GM21717 (cell line): Measurements from ENCODE around the gene NOG.

Experiments used
- ATAC-seq: cut with Tn5 transposase; IDR thresholded peaks from one replicate; pipeline ENCODE4 v1.9.1; 2021; ENCODE audit warnings: mild to moderate bottlenecking, moderate library complexity; ENCODE audit not compliant: unreplicated experiment

NOG gene

DNA sequence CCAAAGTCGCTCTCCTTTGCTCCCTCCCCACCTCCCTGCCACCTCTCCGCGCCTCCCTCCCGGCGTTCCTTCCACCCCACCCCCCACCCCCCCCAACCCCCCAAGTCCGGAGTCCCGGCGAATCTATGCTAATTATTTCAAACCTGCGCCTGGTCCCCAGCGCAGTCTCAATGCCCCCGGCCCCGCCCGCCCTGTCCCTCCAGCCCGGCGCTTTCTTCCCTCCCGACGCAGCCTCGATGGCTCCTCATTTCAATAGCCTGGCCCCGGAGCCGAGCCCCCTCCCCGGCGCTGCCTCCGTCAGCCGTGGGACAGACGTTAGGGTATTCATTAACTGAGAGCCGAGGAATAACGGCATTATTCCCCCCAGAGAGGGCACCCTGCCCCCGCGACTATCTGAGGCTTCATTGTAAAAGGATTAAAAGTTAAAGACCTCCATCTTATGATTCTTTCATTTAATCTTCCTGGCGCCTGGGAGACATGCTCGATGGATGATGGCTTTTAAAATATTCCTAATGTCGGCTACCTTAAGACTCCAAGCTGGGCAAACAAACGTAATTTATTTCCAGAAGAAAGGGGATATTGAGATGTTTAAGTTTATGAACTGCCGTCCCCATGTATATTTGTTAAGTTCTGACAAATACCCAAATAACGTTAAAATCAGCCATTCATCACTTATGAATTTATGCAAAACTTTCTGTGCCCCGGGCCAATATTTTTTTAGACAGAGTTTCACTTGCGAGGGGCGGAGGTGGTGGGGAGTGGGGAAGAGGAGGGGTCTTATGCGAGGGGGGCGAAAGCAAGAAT is 3.4 kb downstream of the NOG start:
- no peak for ATAC-seq

DNA sequence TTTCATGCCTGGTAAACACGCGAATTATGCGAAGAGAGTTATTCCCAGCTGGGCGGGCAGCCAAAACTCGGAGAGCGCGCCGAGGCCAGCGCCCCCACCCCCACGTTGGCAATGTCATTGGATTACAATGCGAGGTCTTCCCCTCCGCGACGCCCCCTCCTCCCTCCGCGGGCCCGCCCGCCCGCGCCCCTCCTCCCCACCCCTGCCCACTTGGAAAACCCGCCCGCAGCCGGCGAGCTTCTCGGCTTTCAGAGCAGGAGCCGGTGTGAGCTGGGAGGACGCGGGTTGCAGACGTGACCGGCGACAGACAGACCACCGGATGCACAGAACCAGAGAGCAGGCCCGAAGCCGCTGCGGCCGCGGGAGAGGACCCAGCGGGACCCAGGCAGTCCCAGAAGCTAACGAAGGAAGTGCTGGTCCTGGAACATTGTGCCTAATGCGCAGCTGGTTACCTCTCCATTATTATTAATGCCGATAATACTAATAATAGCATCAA is 4.0 kb downstream of the NOG start:
- no peak for ATAC-seq

DNA sequence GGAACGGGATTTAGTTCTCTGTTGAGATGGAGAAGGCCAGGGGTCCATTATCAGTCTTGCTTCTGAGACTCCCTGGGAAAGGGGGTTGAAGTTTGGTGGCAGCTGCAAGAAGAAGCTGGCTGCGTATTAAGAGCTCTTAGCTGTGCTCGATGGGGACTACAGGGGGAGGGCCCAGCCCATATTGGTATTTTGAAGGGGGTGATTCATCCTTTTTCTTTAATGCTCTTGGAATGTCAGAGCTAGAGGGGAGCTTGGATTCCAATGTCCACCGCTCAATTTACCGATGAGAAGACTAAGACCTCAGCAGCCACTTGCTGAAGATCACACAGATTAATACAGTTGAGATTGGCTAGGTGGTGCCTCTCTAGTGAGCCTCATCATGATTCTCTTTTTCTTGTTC is 5.0 kb downstream of the NOG start:
- ATAC-seq, result no peak

DNA sequence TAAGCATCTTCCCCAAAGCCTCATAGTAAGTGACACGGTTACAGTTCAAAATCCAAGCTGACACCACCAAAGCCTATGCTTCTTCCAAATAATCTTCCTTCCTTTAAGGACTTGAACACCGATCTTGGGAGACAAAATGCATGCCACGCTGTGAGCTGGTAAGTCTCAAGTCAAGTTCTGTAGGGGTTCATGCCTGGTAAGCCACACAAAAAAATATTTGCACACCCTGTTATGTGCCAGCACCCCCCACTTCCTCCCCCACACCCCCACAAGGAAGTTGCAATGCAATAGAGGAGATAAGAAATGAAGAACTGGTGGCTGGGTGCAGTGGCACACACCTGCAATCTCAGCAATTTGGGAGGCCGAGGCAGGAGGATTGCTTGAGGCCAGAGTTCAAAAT is 5.6 kb downstream of the NOG start:
- no peak for ATAC-seq

DNA sequence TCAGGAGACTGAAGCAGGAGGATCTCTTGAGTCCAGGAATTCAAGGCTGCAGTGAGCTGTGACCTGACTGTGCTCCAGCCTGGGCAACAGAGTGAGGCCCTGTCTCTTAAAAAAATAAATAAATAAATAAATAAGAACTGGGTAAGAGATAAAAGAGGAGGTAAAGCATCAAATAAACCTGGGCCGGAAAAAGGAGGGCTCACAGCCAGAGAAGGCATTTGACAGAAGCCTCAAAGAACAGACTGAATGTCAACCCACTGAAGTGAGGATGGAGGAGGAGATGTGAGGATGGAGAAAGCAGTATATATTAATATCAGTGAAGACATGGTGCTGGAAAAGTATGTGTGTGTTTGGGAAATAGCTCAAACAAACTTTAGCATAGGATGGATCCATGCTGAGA is 6.1 kb downstream of the NOG start:
- no peak for ATAC-seq

DNA sequence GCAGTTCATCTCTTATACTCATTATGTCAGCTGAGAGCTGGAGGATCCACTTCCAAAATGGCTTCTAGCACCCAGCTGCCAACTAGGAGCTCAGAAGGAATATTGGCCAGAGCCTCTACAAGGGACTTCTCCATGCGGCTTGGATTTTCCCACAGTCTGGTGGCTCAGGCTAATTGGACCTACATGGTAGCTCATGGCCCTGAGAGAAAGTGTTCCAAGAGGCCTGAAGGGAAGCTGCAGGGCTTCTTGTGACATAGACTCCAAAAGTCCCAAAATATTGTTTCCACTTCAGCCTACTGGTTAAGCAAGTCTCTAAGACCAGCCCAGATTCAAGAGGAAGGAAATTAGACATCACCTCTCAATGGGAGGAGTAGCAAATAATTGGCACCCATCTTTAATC is 6.8 kb downstream of the NOG start:
- ATAC-seq, result no peak

DNA sequence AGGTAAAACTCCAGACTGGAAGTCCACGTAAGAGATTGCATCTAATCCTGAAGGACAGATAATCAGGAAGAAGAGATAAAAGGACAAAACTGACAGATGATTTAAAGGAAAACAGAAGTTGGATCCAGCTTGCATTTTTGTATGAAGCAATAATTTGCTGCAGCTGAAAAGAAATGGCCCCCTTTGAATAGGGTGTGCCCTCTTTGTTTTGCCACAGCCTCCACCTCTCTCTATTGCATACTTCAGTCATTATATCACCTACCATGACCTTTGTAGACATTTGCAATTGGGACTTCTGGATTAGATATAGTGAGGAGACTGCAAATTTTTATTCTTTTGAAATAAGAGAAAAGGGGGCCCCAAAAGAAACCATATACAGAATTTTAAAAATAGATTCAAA is 8.1 kb downstream of the NOG start:
- no peak for ATAC-seq

DNA sequence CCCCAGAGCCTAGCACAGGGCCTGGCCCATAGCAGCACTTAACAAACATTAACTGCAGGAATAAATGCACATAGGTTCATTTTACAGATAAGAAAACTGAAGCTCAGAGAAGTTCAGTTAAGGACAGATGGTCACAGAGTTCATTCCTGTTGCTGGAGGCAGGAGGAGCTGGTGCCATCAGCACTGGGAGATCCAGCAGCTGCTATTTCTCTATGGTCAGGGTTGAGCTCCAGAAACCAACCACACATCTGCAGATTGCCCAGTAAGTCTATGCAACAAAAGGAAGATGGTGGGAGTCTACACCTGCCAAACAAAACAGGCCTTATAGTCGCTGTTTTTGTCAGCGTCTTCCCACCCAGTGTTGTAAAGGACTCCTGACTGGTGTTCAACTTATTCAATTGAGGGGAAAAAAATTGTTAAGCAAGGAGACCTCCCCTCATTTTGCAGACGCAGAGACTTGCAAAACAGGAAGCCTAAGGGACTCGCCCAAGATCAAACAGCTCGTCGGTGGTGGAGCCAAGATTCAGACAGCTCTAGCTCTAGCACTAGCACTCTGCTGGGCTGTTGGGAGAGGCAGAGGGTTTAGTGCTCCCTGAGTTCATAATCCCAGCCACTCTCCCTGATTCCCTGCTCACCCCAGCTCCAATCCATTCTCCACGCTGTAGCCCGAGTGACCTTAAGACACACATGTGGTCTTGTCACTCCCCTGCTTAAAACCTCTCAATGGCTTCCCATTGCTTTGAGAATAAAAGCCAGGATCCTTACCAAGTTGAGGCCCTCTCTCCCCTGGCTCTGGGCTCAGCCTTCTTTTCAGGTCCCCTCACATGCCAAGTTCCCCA is 9.0 kb downstream of the NOG start:
- ATAC-seq, result no peak

DNA sequence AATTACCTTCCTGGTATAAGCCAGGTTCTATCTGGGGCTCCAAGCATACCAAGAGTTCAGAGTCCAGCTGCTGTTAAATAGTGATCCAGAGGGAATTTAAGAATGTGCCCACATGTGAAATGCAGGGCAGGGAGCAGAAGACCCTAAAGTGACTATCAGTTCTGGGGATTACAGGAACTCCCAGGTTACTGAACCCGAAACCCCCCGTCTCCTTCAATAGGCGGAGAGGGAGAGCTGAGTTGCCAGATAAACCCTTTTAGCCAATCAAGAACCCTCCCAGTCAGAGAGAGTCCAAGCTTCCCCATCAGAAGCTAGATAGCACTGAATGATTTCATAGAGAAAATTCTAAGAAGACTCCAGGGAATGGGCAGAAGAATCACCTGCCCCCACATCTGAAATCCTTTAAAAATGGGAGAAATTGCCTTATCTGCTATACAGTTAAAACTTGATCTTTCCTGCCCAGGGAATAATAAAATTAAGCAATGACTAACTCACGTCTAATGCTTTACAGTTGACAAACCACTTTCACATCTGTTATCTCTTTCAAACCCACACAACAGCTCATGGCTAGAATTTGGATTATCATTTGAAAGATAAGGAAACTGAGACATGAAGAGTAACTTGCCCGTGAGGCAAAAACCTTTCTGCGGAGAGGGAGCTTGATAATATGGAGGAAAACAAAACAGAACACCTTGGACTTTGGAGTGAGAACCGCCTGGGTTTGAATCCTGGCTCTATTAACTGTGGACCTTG is 10.2 kb downstream of the NOG start:
- ATAC-seq, result no peak

DNA sequence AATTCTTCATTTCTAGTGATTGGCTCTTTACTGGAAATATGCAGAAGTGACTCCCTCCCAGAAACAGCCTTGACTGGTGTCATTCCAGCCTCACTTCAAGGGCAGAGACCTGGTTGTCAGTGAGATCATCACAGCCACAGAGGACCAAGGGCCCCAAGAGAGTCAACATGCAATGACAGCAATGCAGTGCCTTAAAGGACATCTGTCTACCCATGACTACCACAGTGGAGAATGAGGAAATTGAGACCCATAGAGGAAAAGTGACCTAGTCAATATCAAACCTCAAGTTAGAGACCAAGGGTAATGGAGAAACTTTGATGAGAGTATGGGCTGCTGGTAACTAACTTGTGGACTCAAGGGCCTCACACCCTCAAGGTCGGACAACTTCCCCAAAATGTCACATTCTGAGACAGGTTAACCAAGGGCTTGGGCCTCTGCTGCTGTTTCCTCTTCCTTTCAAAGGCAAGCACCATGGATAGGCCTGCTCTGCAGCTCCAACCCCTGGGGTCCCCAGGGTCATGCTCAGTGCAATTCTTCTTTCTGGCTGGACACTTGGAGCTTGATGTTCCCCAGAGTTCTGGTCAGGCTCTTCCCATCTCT is 11.3 kb downstream of the NOG start:
- ATAC-seq, result no peak

DNA sequence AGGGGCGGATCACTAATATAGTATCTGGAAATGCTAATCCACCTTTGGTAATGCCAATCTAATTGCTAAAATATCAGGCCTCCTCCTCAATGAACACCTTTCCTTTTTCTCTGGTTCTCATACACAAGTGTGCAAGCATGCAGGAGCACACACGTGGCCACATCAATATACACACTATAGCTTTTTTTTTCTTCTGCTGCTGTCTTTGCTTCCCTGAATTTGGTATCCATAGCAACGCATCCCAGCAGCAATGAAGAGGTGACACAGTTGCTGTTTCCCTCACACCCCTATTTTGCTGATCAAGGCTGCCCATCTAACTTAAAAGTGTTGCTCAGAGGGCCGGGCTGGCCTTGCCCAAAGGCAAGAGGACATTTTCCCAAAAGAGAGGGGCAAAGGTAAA is 15.4 kb downstream of the NOG start:
- no peak for ATAC-seq

DNA sequence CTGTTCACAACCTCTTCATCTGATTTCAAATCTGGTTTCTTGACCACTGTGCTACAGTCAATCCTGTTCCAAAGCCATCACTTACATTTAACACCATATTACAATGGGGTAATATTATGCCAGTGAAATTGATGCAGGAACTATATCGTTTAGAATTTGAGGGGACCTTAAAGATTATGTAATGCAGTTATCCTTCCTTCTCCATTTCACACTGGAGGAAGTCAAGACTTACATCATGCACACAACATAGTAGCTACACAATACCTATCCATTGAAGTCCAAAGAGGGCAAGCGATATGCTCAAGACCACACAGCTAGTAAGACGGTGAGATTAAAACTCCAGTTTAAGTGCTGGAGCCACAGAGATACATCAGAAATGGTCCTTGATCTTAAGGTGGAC is 16.8 kb downstream of the NOG start:
- no peak for ATAC-seq

DNA sequence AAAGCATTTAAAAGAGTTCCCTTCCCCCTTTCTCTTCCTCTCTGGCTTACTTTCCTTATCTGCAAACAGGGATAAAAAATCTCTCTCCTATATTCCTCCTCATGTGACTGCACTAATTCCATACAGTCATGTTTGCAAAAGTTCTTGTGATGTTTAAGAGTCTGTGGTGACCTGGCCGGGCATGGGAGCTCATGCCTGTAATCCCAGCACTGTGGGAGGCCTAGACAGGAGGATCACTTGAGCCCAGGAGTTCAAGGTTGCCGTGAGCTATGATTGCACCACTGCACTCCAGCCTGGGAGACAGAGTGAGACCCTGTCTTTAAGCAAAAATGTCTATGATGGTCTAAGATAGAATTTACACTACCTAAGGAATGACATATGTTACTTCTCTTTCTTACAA is 19.6 kb downstream of the NOG start:
- no peak for ATAC-seq

DNA sequence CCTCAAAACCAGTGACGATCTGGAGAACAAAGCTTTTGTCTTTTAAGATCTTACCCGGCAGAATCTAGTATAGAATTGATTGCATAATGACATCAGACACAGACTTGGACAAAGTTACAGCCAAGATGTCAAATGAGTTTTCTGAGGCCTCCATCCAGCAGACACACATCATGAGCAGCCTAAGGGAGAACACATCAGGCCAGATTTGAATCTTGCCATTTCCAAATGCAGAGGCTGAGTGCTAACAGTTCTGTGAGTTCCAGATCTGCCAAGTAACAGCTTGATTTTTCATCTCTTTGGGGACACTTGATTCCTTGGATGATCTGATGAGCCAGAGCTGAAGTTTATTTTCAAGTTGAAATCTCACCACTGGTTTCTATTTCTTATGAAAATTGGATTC is 21.0 kb downstream of the NOG start:
- no peak for ATAC-seq

DNA sequence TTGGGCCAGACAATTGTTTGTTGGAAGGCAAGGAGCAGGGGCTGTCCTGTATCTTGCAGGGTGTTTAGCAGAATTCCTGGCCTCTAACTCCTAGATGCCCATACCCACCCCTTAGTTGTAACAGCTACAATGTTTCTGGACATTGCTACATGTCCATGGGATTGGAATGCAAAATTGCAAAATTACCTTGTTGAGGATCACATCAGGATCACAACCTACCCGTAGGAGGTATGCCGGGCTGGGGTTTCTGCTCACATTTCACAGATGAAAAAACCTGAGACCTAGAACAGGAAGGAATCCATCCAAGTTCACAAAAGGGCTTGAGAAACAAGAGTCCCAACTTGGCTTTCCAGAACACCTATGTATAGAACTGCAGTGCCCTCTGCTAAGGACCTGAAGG is 22.7 kb downstream of the NOG start:
- ATAC-seq, result no peak

DNA sequence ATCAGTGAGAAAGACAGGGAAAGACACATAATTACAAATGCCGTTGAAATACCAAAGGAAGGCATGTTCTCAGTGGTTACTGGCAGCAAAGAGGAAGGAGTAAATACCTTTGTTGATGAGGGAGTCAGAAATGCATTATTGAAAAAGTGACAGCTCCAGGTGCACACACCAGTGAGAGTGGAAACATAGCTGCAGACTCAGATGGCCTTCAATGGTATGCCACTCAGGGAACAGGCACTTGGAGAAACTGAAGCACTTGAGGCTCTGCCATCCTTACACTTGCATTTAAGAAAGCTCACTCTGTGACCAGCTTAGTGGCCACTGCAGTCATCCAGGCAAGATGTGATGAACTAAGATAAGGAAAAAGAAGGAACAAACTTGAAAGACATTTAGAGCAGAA is 29.9 kb downstream of the NOG start:
- no peak for ATAC-seq

DNA sequence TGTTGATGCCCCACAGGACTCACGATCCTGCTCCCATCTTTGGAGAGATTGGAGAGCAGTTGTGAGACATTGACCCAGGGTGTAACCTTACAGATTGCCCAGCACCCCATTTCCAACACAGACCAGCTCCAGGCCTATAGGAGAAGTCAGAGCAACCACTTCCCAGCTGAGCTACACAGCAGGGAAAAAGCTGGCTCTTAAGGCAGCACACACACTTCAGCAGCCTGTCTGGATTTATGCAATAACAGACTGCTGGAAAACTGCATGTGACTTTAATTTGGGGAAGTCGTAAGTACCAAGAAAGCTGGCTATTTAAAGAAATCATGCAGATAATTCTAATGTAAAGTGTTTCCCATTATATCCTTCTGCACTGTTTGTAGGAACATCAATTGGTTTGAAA is 30.8 kb downstream of the NOG start:
- ATAC-seq, result no peak

DNA sequence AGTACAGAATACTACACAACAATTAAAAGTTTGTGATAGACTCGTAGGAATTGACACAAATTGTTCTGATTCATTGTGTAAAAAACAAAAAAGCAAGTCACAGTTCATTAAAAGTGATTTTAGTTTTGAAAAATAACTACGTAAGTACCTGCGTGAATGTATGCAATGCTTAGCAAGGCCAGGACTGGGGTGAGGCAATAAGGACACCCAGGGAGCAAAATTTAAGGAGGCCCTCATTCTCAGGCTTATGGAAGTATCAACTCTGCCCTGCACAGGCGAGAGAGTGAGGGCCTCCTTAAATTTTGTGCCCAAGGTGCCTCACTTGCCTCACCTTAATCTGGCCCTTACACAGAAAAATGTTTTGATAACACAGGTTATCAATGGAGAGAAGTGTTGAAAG is 31.4 kb downstream of the NOG start:
- no peak for ATAC-seq

DNA sequence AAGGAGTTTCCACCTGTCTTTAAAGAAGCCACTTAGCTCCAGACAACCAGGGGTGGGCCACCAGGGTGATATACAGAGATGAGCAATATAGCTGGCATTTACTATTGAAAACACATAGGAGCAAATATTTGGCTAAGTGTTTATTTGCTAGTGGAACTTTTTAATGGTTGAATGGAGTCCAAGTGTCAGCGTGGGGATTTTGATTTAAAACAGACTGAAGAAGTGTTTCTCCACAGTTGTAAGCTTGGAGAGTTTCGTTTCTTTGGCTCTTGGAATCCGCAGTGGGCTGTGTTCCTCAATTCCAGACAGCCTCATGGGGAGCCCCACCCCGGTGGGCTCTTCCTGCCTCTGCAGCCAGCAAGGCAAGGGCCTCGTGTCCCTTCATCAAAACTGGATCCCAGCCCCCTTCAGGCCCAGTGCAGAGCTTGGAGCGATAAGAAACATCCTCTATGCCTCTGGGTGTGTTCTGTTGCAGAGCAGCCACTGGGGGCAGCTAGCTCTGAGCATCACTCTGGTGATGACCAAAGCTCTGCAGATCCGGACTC is 36.1 kb downstream of the NOG start:
- ATAC-seq, result no peak

DNA sequence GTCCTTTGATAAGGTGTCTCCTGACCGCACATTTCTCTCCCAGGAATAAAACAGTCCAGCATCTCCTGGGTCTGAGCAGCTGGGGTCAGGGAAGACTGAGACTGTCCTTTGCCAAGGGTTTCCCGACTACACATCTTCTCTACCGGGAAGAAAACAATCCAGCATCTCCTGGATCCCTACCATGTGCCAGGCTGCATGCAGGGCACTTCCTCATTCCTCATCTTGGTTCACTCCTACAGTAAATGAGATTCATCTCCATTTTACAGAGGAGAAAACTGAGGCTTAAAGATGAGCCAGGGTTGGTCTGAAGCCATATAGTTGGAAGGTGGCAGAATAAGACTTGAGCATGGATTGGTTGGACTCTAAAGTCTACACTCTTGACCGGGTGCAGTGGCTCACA is 36.7 kb downstream of the NOG start:
- no peak for ATAC-seq

DNA sequence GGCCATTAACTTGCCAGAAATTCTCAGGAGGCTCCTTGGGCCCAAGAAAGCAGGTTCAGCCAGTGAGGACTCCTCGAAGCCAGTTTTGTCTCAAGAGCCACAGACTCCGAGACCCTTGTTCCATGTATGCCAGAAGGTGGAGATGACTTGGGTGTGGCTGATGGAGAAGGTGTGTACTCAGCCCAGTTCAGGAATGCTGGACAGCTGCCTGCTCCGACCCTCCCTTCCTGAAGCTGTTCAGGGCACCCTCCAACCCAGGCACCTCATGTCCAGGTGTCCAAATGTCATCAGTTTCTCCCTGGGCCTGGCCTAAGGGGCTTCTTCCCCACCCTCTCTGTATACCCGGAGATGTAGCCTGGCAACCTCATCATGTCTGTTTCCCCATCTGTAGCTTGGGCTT is 40.2 kb downstream of the NOG start:
- no peak for ATAC-seq
